ENCODE results near the gene PKN1.

PKN1 gene

DNA sequence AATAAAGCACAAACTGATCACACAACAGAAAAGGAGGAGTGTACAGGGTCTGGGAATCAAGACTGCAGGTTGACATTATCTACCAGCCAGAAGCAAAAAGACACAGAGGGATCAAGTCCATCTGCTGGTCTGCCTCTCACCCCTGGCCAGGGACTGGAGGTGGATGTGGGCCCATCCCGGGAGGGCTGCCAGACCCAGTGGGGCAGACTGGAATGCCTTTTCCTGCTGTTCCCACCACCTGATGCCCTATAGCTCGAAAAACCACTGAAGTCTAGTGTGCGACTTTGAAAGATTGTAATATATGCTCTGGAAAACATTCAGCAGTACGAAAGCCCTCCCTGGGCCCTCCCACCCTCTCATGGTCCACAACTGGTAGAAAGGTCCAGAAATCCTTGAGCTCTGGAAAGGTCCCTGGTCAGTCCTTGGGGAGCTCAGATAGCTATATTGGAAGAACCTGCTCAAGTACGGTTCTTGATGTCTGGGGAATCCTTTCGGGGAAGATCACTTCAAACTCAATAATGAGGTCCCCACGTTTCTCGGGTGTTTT lies 82.5 kb downstream of the PKN1 start:
- peaks cover 33% of the 10 kb centered on the region for H3K4me1 ChIP-seq (ENCODE audit: control insufficient read depth, insufficient read depth, low read length, poor library complexity, severe bottlenecking)
- H3K36me3 ChIP-seq (ENCODE audit: control insufficient read depth, insufficient read depth, low read length): peaks cover 30% of the 10 kb centered on the region
- no peaks in the 10 kb centered on the region for H3K9me3 ChIP-seq (ENCODE audit: control insufficient read depth, low read length)
- no peak for DNase-seq
- no peaks in the 10 kb centered on the region for H3K27me3 ChIP-seq (replicated peaks; ENCODE audit: control insufficient read depth, insufficient read depth, low read length, poor library complexity, severe bottlenecking)
- H3K4me3 ChIP-seq (ENCODE audit: insufficient read depth, low read depth, low read length, poor library complexity, severe bottlenecking): peak overlapping the region; percentile 90
- peak overlapping the region; percentile 95 for H3K27ac ChIP-seq (ENCODE audit: insufficient read depth, low read length, poor library complexity, severe bottlenecking)

- H3K9me3 ChIP-seq (ENCODE audit: control insufficient read depth, low read length): no peaks in the 10 kb centered on the region
- no peaks in the 10 kb centered on the region for H3K27me3 ChIP-seq (replicated peaks; ENCODE audit: control insufficient read depth, insufficient read depth, low read length, poor library complexity, severe bottlenecking)
- H3K4me3 ChIP-seq (ENCODE audit: insufficient read depth, low read depth, low read length, poor library complexity, severe bottlenecking): peak overlapping the region; percentile 90
- no peak for DNase-seq
- peaks cover 38% of the 10 kb centered on the region for H3K4me1 ChIP-seq (ENCODE audit: control insufficient read depth, insufficient read depth, low read length, poor library complexity, severe bottlenecking)
- H3K36me3 ChIP-seq (ENCODE audit: control insufficient read depth, insufficient read depth, low read length): peaks cover 30% of the 10 kb centered on the region
- peak overlapping the region; percentile 95 for H3K27ac ChIP-seq (ENCODE audit: insufficient read depth, low read length, poor library complexity, severe bottlenecking)
Observed at GRCh38 chr19:14516048-14516534, 83.0 kb downstream of the PKN1 start.

DNA sequence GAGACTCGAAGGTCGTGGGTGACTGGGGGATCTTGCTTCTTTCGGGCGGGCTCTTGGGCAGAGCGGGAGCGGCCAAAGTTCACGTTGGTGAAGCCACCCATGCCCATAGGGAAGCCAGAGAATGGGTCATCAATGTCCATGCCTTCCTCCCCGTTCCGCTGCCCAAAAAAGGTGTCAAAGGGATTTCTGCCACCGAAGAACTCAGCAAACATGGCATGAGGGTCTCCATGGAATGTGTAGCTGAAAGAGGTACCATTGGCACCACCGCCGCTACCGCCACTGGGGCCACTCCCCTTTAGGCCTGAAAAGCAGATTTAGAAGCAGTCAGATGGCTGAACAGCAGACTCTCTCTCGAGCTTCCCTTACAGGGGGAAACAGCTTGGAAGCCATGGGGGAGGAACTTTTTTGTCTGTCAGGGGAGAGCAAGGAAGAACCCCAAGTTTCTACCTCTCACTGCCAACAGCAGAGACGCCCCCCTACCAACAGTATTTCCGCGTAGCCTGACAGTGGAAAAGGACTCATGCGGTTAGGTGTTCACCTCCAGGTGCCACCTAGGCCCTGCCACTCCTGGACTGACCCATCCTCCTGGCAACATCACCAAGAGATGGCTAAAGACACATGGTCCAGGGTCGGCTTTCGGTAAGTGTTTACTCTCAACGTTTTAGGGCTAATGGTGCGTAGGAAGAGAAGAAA lies 83.8 kb downstream of the PKN1 start:
- Histone ChIP-seq H3K4me1 (ENCODE audit: control insufficient read depth, insufficient read depth, low read length, poor library complexity, severe bottlenecking) (peaks cover 46% of the 10 kb centered on the region), H3K27ac (ENCODE audit: insufficient read depth, low read length, poor library complexity, severe bottlenecking) (peak overlapping the region; percentile 95), H3K36me3 (ENCODE audit: control insufficient read depth, insufficient read depth, low read length) (peaks cover 30% of the 10 kb centered on the region), H3K4me3 (ENCODE audit: insufficient read depth, low read depth, low read length, poor library complexity, severe bottlenecking) (peak overlapping the region; percentile 90), H3K27me3 (replicated peaks; ENCODE audit: control insufficient read depth, insufficient read depth, low read length, poor library complexity, severe bottlenecking) (no peaks in the 10 kb centered on the region), H3K9me3 (ENCODE audit: control insufficient read depth, low read length) (no peaks in the 10 kb centered on the region)
- DNase-seq: no peak

- H3K27me3 ChIP-seq (replicated peaks; ENCODE audit: control insufficient read depth, insufficient read depth, low read length, poor library complexity, severe bottlenecking): no peaks in the 10 kb centered on the region
- H3K4me3 ChIP-seq (ENCODE audit: insufficient read depth, low read depth, low read length, poor library complexity, severe bottlenecking): peak overlapping the region; percentile 90
- H3K27ac ChIP-seq (ENCODE audit: insufficient read depth, low read length, poor library complexity, severe bottlenecking): peak overlapping the region; percentile 95
- peaks cover 51% of the 10 kb centered on the region for H3K4me1 ChIP-seq (ENCODE audit: control insufficient read depth, insufficient read depth, low read length, poor library complexity, severe bottlenecking)
- peaks cover 30% of the 10 kb centered on the region for H3K36me3 ChIP-seq (ENCODE audit: control insufficient read depth, insufficient read depth, low read length)
- H3K9me3 ChIP-seq (ENCODE audit: control insufficient read depth, low read length): no peaks in the 10 kb centered on the region
- no peak for DNase-seq
Observed at GRCh38 chr19:14517446-14517839, 84.3 kb downstream of the PKN1 start.

- peaks cover 57% of the 10 kb centered on the region for H3K4me1 ChIP-seq (ENCODE audit: control insufficient read depth, insufficient read depth, low read length, poor library complexity, severe bottlenecking)
- peak within 1 kb of the TSS; percentile 95 for H3K27ac ChIP-seq (ENCODE audit: insufficient read depth, low read length, poor library complexity, severe bottlenecking)
- H3K4me3 ChIP-seq (ENCODE audit: insufficient read depth, low read depth, low read length, poor library complexity, severe bottlenecking): peak within 1 kb of the TSS; percentile 90
- H3K36me3 ChIP-seq (ENCODE audit: control insufficient read depth, insufficient read depth, low read length): peaks cover 30% of the 10 kb centered on the region
- DNase-seq: peak; percentile 36 to 62 (median 50)
- no peaks in the 10 kb centered on the region for H3K27me3 ChIP-seq (replicated peaks; ENCODE audit: control insufficient read depth, insufficient read depth, low read length, poor library complexity, severe bottlenecking)
- H3K9me3 ChIP-seq (ENCODE audit: control insufficient read depth, low read length): no peaks in the 10 kb centered on the region
Observed at GRCh38 chr19:14517840-14518505, 84.9 kb downstream of the PKN1 start, which contains the start of gene DNAJB1. DNAJB1 (minus strand) TSS chr19:14518397; CDS start chr19:14518349, 48 bp downstream.

- Histone ChIP-seq H3K4me1 (ENCODE audit: control insufficient read depth, insufficient read depth, low read length, poor library complexity, severe bottlenecking) (peaks cover 70% of the 10 kb centered on the region), H3K4me3 (ENCODE audit: insufficient read depth, low read depth, low read length, poor library complexity, severe bottlenecking) (no peak overlapping the region)
Observed at GRCh38 chr19:14519245-14519859, 86.2 kb downstream of the PKN1 start.

GRCh38 chr19:14519860-14520407 lies 86.8 kb downstream of the PKN1 start:
- H3K9me3 ChIP-seq (ENCODE audit: control insufficient read depth, low read length): no peaks in the 10 kb centered on the region
- no peaks in the 10 kb centered on the region for H3K27me3 ChIP-seq (replicated peaks; ENCODE audit: control insufficient read depth, insufficient read depth, low read length, poor library complexity, severe bottlenecking)
- H3K4me1 ChIP-seq (ENCODE audit: control insufficient read depth, insufficient read depth, low read length, poor library complexity, severe bottlenecking): peaks cover 70% of the 10 kb centered on the region
- peaks cover 21% of the 10 kb centered on the region for H3K36me3 ChIP-seq (ENCODE audit: control insufficient read depth, insufficient read depth, low read length)
- H3K27ac ChIP-seq (ENCODE audit: insufficient read depth, low read length, poor library complexity, severe bottlenecking): peak overlapping the region; percentile 26
- DNase-seq: no peak
- no peak overlapping the region for H3K4me3 ChIP-seq (ENCODE audit: insufficient read depth, low read depth, low read length, poor library complexity, severe bottlenecking)

More at GRCh38 chr19:14519245-14519859, 86.2 kb downstream of the PKN1 start:
- DNase-seq: no peak
- Histone ChIP-seq H3K27me3 (replicated peaks; ENCODE audit: control insufficient read depth, insufficient read depth, low read length, poor library complexity, severe bottlenecking) (no peaks in the 10 kb centered on the region), H3K9me3 (ENCODE audit: control insufficient read depth, low read length) (no peaks in the 10 kb centered on the region), H3K36me3 (ENCODE audit: control insufficient read depth, insufficient read depth, low read length) (peaks cover 26% of the 10 kb centered on the region), H3K27ac (ENCODE audit: insufficient read depth, low read length, poor library complexity, severe bottlenecking) (peak overlapping the region; percentile 81)

- no peak for DNase-seq
- no peaks in the 10 kb centered on the region for H3K27me3 ChIP-seq (replicated peaks; ENCODE audit: control insufficient read depth, insufficient read depth, low read length, poor library complexity, severe bottlenecking)
- no peak overlapping the region for H3K4me3 ChIP-seq (ENCODE audit: insufficient read depth, low read depth, low read length, poor library complexity, severe bottlenecking)
- peak overlapping the region; percentile 26 for H3K27ac ChIP-seq (ENCODE audit: insufficient read depth, low read length, poor library complexity, severe bottlenecking)
- peaks cover 66% of the 10 kb centered on the region for H3K4me1 ChIP-seq (ENCODE audit: control insufficient read depth, insufficient read depth, low read length, poor library complexity, severe bottlenecking)
- no peaks in the 10 kb centered on the region for H3K9me3 ChIP-seq (ENCODE audit: control insufficient read depth, low read length)
- peaks cover 15% of the 10 kb centered on the region for H3K36me3 ChIP-seq (ENCODE audit: control insufficient read depth, insufficient read depth, low read length)
Observed at GRCh38 chr19:14520543-14520942, 87.4 kb downstream of the PKN1 start.
